GM10847 (cell line): Measurements from ENCODE around the gene MTHFS.

Source experiments
- POLR2A ChIP-seq: IDR thresholded peaks from 2 replicates; pipeline ENCODE4 v1.6.1; 2011; ENCODE audit not compliant: insufficient read length; ENCODE audit errors: extremely low read depth

Gene MTHFS

DNA sequence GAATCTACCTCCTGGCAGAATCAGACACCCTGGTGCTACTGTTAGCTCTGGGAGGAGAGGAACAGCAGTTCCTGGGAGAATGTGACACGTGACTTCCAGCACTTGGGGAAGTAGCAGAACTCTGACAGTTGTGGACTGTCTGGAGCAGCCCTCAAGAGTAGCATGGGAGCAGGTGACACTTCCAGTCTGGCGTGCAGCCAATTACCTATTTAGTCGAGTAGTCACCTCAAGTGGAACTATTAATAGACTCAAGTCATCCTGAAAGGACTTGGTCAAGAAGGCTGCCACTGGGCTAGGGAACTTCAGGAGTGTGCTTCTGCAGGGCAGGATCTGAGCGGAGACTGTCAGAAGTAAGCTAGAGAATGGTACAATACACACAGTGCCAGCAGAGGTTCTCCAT lies 62.3 kb downstream of the MTHFS start:
- no peak for TF ChIP-seq POLR2A

DNA sequence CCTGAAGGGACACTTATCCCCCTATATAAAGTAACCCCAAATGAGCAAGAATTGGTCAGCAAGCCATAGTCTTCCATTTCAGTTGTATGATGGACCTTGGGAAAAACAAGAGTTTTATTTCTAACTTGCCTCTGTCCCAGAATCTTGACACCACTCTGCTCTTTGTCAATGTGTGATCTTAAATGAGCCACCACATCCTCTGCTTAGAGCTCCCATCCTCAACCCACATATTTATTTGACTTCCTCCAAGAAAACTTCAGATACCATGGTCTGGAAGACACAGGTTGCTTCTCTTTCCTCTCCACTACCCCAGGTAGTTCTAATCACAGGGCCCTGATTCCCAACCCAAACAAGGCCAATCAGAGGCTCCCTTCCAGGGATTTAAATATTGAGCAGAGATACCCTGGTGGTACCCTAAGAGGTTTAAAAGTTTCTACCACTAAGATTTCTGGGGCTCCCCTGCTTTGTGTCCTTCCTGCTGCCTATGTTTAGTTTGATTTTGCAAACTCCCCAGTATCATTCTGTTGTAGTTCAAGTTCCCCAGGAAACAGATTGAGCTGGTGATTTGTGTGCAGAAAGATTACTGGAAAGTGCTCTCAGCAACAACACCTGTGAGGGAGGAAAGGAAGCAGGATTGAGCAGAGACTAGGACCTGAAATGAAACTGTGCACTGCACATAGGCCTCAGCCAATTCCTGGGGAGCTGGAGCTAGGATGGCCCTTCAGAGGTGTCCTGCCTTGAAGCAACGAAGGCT lies 64.3 kb downstream of the MTHFS start:
- no peak for TF ChIP-seq POLR2A

DNA sequence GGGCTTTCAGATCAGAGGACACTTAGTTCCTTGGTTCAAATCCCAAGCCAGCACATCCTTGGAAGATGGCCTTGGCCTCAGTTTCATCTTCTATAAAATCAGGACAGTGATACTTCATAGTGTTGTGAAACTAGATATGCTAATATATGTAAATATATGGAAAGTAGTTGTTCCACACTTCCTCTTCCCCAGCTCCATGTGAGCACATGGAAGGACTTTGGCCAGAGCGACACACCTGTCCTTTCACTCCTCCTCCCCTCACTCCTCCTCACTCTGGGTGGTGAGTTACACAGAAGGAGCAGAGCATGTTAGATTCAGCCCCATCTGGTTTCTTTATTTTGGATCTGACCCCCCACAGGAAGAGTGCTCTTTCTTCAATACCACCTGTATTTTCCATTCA lies 65.2 kb downstream of the MTHFS start:
- no peak for TF ChIP-seq POLR2A

DNA sequence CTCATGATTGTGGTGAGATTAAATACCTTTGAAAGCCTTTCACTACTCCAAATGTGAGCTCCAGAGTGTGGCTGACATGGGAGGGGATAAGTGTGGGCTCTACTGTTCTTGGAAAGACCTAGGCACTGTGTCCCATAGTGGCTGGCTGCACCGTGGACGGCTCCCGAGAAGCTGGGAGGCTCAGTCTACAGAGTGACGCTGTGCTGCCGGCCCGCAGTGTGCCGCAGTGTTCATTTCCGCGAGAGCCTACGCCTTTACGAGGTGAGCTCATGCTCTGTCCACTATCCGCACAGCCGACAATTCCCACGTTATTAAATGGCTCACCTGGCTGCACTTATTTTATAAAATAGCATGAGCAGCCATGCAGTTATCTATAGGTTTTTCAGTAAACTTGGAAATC lies 66.9 kb downstream of the MTHFS start:
- TF ChIP-seq POLR2A: no peak

- TF ChIP-seq POLR2A: no peak
These were observed 68.4 kb downstream of the MTHFS start for GRCh38 chr15:79828447-79828846.

GRCh38 chr15:79826800-79827199 lies 70.0 kb downstream of the MTHFS start:
- TF ChIP-seq POLR2A: no peak

GRCh38 chr15:79824136-79824701 lies 72.6 kb downstream of the MTHFS start:
- no peak for TF ChIP-seq POLR2A

DNA sequence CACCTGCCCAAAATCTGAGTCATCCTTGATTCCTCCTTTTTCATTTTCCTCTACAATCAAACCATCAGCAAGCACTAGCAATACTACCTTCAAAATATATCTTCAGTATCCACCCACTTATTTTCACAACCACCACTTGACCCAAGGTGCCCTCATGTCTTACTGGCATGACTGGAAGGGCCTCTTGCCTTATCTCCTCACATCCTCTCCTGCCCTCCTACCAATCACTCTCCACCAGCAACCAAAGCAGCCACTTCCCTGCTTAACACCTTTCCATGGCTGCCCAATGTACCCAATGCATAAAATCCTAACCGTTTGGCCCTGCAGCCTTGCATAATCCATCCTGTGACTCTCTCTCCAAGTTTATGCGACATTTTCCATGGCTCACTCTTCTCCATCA lies 76.0 kb downstream of the MTHFS start:
- no peak for TF ChIP-seq POLR2A

DNA sequence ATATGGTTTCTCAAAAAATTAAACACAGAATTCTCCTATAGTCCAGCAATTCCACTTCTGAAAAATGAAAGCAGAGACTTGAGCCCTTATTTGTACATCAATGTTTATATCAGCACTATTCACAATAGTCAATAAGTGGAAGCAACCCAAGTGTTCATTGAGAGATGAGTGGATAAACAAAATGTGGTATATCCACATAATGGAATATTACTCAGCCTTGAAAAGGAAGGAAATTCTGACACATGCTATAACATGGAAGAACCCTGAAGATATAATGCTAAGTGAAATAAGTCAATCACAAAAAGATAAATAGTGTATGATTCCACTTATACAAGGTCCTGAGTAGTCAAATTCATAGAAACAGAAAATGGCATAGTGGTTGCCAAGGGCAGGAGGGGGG lies 76.6 kb downstream of the MTHFS start:
- no peak for TF ChIP-seq POLR2A

DNA sequence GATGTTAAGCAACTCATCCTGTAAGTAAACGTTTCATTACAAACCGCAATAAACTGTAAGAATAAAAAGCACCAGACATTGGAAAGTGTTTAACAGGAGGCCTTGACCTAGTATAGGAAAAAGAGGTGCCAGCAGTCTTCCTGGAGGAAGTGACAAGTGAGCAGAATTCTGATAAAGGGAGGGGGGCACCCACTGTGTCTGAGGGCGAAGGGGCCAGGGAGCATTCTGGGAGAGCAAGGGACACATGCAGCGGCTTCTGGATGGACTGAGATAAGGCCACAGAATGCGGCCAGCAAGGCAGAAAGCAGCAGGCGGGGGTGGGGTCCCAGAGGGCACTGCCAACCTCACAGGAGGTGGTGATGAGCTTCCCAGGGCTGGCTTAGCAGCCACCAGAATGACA lies 80.2 kb downstream of the MTHFS start:
- TF ChIP-seq POLR2A: no peak

- no peak for TF ChIP-seq POLR2A
These were observed 81.3 kb downstream of the MTHFS start for GRCh38 chr15:79815468-79815867.

- no peak for TF ChIP-seq POLR2A
These were observed 84.3 kb downstream of the MTHFS start for GRCh38 chr15:79812541-79812940.

GRCh38 chr15:79811406-79812405 lies 85.1 kb downstream of the MTHFS start:
- TF ChIP-seq POLR2A: no peak

DNA sequence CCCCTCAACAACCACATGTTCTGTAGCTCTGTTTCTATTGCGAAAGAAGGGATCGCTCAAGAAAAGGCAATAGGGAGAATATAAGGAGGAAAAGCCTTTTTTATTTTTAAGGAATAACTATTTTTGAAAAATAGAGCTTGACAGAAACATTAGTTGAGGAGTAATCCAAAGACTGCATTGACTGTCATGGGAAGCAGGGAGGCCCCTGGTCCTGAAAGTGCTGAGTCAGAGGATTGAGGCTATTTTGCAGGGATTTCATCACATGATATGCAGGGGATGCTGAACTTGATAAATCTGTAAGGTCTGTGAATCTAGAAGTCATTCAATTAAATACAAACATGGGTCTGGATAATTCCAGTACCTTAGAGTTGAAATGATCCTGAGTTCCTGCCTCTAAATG lies 92.0 kb downstream of the MTHFS start:
- TF ChIP-seq POLR2A: no peak

GRCh38 chr15:79798311-79798710 lies 98.5 kb downstream of the MTHFS start:
- TF ChIP-seq POLR2A: no peak
